ENCODE results near the gene USP54. TPM values are rescaled to one million over a fixed set of nuclear protein-coding genes. Genes with fewer than 3 reads are reported as not detected.

USP54 gene
- total RNA-seq, 1 donor from 2014 or later: 5.3 TPM

GRCh38 chr10:73537288-73537687, 53.9 kb downstream of the USP54 start:
- DNase-seq (ENCODE audit: low read depth, low spot score): no peak

DNA sequence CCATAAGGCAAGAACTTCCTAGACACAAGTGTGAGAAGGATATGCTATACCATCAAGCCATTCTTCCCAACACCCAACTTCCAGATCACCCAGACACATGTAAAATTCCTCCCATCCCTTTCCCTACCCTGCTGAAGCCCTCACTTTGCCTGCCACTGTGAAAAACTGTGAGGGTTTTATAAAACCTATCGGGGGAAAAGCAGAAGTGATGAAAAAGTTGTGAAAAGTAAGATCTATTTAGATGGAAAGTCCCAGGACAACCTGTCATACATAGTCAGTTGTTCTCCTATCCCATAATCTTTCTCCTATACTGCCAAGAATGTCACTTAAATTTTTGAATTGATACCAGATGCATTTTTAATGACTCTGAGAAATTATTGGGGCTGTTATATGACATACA, 56.3 kb downstream of the USP54 start:
- no peak for DNase-seq (ENCODE audit: low read depth, low spot score)

- peak; percentile 48 for DNase-seq (ENCODE audit: low read depth, low spot score)
Measured at GRCh38 chr10:73529089-73529832, 61.9 kb downstream of the USP54 start.

DNA sequence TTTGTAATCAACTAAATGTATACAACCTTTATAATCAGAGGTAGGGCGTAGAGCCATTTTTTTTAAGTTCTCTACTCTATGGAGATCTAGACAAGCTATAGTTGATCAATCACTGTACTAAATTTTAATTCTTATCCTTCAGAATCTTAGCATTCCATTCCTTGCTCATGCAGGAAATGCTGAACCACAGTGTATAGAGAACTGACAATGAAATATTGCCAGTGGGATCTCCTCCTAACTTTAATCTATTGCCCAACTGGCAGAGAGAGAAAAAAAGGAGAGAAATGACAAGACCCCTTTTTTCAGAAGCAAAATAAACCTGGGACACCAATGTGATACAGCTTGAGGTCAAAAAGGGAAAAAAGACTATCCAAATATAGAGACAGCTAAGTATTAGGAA, 68.9 kb downstream of the USP54 start:
- DNase-seq (ENCODE audit: low read depth, low spot score): no peak

GRCh38 chr10:73519336-73519735, 71.8 kb downstream of the USP54 start:
- DNase-seq (ENCODE audit: low read depth, low spot score): no peak

- DNase-seq (ENCODE audit: low read depth, low spot score): no peak
Measured at GRCh38 chr10:73517166-73517888, 73.8 kb downstream of the USP54 start.

DNA sequence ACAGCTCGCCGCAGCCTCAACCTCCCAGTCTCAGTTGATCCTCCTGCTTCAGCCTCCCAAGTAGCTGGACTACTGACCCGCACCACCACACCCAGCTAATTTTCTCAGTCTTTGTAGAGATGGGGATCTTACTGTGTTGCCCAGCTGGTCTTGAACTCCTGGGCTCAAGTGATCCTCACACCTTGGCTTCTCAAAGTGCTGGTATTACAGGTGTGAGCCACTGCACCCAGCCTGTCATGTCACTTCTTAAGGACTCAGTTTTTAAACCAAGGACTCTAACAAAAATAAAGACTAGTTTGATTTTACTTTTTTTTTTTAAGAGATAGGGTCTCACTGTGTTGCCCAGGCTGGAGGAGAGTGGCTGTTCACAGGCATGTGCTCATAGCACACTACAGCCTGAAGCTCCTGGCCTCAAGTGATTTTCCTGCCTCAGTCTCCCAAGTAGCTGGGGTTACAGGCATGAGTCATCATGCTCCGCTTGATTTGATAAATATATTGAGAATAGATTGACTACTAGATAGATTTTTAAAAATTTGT, 78.9 kb downstream of the USP54 start:
- DNase-seq (ENCODE audit: low read depth, low spot score): no peak

DNA sequence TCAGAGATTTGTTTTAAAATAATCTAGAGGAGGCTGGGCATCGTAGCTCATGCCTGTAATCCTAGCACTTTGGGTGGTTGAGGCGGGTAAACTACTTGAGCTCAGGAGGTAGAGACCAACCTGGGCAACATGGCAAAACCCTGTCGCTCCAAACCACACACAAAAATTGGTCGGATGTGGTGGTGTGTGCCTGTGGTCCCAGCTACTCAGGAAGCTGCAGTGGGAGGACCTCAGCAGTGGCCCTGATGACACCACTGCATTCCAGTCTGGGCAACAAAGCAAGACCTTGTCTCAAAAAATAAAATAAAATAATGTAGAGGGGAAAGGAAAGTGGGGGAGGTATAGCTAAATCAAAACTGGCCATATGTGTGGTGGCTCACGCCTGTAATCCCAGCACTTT, 81.4 kb downstream of the USP54 start:
- no peak for DNase-seq (ENCODE audit: low read depth, low spot score)

- no peak for DNase-seq (ENCODE audit: low read depth, low spot score)
Measured at GRCh38 chr10:73506491-73506890, 84.7 kb downstream of the USP54 start.

GRCh38 chr10:73506074-73506473, 85.1 kb downstream of the USP54 start:
- no peak for DNase-seq (ENCODE audit: low read depth, low spot score)

- no peak for DNase-seq (ENCODE audit: low read depth, low spot score)
Measured at GRCh38 chr10:73503037-73503436, 88.1 kb downstream of the USP54 start.

DNA sequence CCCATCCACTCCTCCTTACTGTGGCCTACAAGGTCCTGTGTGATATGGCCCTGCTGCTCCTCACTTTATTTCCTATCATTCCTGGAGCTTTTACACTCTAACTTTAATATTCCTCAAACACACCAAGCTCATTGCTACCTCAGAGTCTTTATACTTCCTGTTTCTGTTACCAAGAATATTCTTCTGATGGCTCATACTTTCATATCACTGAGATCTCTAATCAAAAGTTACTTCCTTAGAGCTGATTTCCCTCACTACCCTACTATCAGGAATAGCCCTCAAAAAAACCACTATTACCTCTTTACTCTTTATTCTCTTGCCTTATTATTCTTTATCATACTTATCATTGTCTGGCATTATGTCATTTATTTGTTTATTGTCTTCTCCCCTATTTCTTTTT, 89.5 kb downstream of the USP54 start:
- no peak for DNase-seq (ENCODE audit: low read depth, low spot score)

DNA sequence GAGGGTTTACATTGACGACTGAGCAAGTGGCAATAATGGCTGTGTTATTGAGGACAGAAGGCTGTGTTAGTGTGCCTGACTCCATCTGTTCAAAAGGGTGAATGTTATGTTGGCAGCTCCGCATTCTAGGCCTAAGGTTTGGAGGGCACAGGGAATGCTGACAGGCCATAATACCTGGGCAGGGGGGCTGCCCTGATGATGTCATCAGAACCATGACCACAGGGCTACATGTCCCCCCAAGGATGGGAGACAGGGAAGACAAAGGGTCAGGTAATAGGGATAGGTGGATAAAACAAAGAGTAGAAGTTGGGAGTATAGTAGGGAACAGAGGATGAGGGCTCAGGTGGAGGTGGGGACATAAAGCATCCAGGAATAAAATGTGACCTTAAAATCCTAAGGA, 93.5 kb downstream of the USP54 start:
- no peak for DNase-seq (ENCODE audit: low read depth, low spot score)

DNA sequence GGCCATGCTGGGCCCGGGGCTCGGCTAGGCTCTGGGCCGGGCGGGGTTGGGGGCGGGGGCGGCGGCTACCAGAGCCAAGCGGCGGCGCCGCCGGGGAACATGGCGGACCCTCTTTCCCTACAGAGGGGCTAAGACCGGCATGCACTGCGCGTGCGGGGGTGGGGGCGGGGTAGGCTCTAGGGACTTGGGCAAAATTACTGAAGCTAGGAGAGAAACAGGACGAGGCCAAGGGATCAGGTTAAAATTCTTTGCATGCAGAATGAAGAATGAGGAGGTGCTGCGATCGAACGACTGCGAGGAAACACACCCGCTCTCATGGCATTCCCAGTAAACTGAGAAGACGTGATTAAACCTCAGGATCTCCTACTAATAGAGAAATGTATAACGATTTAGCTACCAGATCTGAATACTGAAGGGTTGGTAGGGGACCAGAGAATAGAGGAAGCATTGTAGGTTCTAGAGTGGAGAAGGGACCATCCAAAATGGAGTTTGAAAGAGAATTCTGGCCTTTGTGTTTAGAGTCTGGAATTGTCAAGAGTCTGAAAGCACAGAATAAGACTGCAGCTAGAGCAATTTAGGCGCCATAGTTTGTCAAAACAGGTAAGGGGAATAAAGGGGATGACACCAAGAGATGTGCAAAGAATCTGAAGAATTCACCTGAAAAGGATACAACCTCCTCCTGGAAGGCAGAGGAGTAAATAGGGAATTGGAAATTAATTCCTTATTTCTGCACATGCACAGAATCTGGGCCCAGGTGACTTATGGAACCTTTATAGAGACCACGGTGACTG, 95.1 kb downstream of the USP54 start, which contains the start of gene PPP3CB:
Gene PPP3CB (minus strand): TSS at position 141 of the 791 bp plus-strand sequence. CDS start 135 bp downstream, at position 6.
- DNase-seq (ENCODE audit: low read depth, low spot score): peak; percentile 92

DNA sequence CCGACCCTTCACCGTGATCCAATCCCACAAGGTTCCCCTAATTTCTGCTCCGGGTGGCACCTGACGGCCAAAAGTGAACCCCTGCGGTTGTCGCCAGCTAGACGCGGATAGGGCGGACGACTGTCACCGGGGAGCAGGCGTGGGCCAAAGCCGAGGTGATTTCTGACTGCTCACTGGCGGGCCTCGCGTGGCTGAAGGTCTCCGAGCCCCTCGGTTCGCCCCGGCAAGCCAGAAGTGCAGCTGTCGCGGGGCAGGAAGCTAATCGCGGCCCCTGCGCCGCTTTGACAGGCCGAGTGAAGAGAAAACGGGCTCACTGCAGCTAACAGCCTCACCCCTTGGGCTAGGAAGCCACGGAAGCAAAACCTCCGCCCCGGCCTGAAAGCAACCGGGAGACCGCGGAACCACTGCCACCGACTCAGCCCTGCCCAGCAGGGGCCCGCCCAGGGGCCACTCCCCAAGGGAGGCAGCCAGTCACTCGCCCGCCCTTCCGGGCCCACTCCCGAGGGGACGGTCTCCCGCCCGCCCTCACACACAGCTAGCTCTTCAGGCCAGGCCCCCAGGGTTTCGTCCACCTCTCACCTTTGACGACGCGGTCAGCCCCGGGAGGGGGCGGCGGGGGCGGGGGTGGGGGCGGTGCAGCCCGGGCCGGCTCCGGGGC, 95.8 kb downstream of the USP54 start:
- peak; percentile 33 for DNase-seq (ENCODE audit: low read depth, low spot score)

DNA sequence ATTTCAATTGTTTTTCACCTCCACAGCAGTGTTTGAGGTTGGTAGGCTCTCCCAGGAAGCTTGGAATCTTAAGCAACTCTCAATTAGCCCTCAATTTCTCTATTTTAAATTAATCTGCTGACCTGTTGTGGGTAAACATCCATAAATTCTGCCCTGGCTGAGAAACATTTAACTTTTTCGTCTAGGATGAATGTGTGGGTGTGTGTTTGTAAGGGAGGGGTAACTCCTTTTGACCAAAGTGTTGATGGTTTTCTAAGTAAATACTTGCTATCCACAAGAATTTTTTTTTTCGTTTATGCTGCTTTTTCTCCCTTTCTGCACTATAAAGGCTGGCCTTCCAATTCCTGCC, 96.3 kb downstream of the USP54 start:
- no peak for DNase-seq (ENCODE audit: low read depth, low spot score)

DNA sequence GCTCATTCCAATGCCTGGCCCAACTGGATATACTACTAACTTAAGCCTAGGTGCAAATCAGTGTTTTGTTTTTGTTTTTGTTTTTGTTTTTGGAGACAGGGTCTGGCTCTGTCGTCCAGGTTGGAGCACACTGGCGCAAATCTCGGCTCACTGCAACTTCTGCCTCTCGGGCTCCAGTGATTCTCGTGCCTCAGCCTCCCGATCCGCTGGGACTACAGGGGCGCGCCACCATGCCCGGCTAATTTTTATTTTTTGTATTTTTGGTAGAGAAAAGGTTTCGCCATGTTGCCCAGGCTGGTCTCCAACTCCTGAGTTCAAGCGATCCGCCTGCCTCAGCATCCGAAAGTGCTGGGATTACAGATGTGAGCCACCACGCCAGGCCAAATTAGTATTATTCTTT, 96.9 kb downstream of the USP54 start:
- DNase-seq (ENCODE audit: low read depth, low spot score): no peak

DNA sequence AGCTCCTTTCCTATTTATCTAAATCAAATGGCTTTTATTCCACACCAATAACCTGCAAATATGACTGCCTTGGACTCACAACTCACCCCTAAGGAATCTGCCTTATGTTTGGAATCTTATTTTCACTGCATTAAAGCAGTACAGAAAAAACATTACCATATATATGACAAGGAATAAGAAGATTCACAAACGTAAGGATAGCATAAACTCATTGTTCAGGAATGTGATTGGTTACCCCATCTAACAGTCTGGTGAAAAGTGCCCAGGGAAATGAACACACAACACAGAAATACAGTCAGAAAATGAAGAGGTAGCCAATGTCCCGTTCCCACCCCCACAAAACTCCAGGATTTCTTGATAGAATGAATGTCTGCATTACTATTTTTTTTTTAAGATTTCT, 97.4 kb downstream of the USP54 start:
- DNase-seq (ENCODE audit: low read depth, low spot score): no peak

- no peak for DNase-seq (ENCODE audit: low read depth, low spot score)
Measured at GRCh38 chr10:73486601-73487000, 104.5 kb downstream of the USP54 start.

- no peak for DNase-seq (ENCODE audit: low read depth, low spot score)
Measured at GRCh38 chr10:73485320-73485719, 105.8 kb downstream of the USP54 start.

GRCh38 chr10:73480158-73480557, 111.0 kb downstream of the USP54 start:
- no peak for DNase-seq (ENCODE audit: low read depth, low spot score)
